H1 (cell line): ENCODE results near the gene PTPRT. TPM values are rescaled to one million over a fixed set of nuclear protein-coding genes. Genes with fewer than 3 reads are reported as not detected.

Experiments used
- CBX8 ChIP-seq: fragments of 300-800, 300-1000 bp; sonication (generic); IDR thresholded peaks from 2 replicates; pipeline ENCODE4 v1.7.1; 2016; ENCODE audit warnings: low read depth, low read length, borderline replicate concordance
- FOSL1 ChIP-seq: IDR thresholded peaks from 2 replicates; pipeline ENCODE4 v1.6.1; 2011; ENCODE audit warnings: mild to moderate bottlenecking, low read depth, low read length, moderate library complexity; ENCODE audit not compliant: insufficient read depth
- MAFK ChIP-seq: IDR thresholded peaks from 2 replicates; pipeline ENCODE4 v1.6.1; 2012; ENCODE audit warnings: low read depth, mild to moderate bottlenecking, improper control_type of control experiment, low read length
- RNF2 ChIP-seq: fragments of 200-900, 300-1000 bp; sonication (generic); IDR thresholded peaks from 2 replicates; pipeline ENCODE4 v1.7.1; 2016; ENCODE audit warnings: borderline replicate concordance, low read depth, mild to moderate bottlenecking, antibody characterized with exemption, low read length; ENCODE audit not compliant: poor library complexity, severe bottlenecking; ENCODE audit errors: missing control alignments
- YY1 ChIP-seq: IDR thresholded peaks from 2 replicates; pipeline ENCODE4 v1.6.1; 2011; ENCODE audit warnings: low read depth, mild to moderate bottlenecking, low read length
- polyA plus RNA-seq, 7 experiments: library from polyadenylated mRNA; depleted of rRNA in 3 of 7; stranded (reverse) in 5 of 7; unstranded in 2 of 7; fragments of >200 nt in 5 of 7; fragments of 200-250 nt in 2 of 7; gene quantifications; 1 replicate in 5 of 7; 2 replicates in 1 of 7; 4 replicates in 1 of 7; pipeline versions ENCODE4 v1.2.1 to v1.2.3, GENCODE V29; 2011 to 2013; ENCODE audit warnings: missing spikeins in 2 of 7, mixed read lengths in 2 of 7
- total RNA-seq: library from RNA; stranded (reverse); fragmentation: NEBNext Ultra II Directional; extraction: Animal tissue kit (Norgen Biotek cat#: 25700); gene quantifications from 2 replicates; pipeline ENCODE4 v1.2.1, GENCODE V29; 2021

The PTPRT gene
- total and polyA plus RNA-seq, 2 of the 8 experiments (the other 6 are each of a cell fraction or from before 2014, with no cell fraction given), result 0.33 to 1.8 TPM

GRCh38 chr20:42074944-42075343 is 1114.8 kb downstream of the PTPRT start (continued):
- TF ChIP-seq RNF2 (no peak), CBX8 (no peak), FOSL1 (no peak), YY1 (no peak), MAFK (no peak)
- TF ChIP-seq, all 59 proteins: peak for 0
